MM.1S (cell line): Measurements from ENCODE around the gene TMIGD3.

ENCODE experiments used
- DNase-seq: peaks from one replicate; pipeline ENCODE4 v3.0.0-alpha.2; 2015
- H2AFZ ChIP-seq: fragments of 300-600 bp; sonication (generic); 2 replicates; pipeline ENCODE4 v1.6.0; 2016; ENCODE audit warnings: antibody characterized with exemption, low read length
- H3F3A ChIP-seq: fragments of 300-600 bp; sonication (generic); 2 replicates; pipeline ENCODE4 v1.6.1; 2016; ENCODE audit warnings: mild to moderate bottlenecking, antibody characterized with exemption, low read length, moderate library complexity, mixed read lengths; ENCODE audit not compliant: insufficient read depth
- H3K27ac ChIP-seq: fragments of 300-600 bp; sonication (generic); 2 replicates; pipeline ENCODE4 v1.5.1; 2016; ENCODE audit warnings: mild to moderate bottlenecking, low read length
- H3K27me3 ChIP-seq: fragments of 300-600 bp; sonication (generic); replicated peaks from 2 replicates; pipeline ENCODE4 v1.6.0; 2016; ENCODE audit warnings: low read length; ENCODE audit not compliant: insufficient read depth
- H3K36me3 ChIP-seq: fragments of 300-600 bp; sonication (generic); replicated peaks from 2 replicates; pipeline ENCODE4 v1.6.1; 2016; ENCODE audit warnings: mild to moderate bottlenecking, low read length, mixed read lengths; ENCODE audit not compliant: insufficient read depth
- H3K4me1 ChIP-seq: fragments of 300-600 bp; sonication (generic); 2 replicates; pipeline ENCODE4 v1.6.1; 2016; ENCODE audit warnings: low read length, mixed read lengths
- H3K4me2 ChIP-seq: fragments of 300-600 bp; sonication (generic); 2 replicates; pipeline ENCODE4 v1.6.0; 2016; ENCODE audit warnings: low read depth, low read length
- H3K4me3 ChIP-seq: fragments of 300-600 bp; sonication (generic); 2 replicates; pipeline ENCODE4 v1.5.1; 2016; ENCODE audit warnings: low read length, mixed read lengths
- H3K79me2 ChIP-seq: fragments of 300-600 bp; sonication (generic); 2 replicates; pipeline ENCODE4 v1.6.1; 2016; ENCODE audit warnings: mixed run types, low read length, mixed read lengths
- H3K9ac ChIP-seq: fragments of 300-600 bp; sonication (generic); 2 replicates; pipeline ENCODE4 v1.6.1; 2016; ENCODE audit warnings: low read length, mixed read lengths
- H3K9me2 ChIP-seq: fragments of 300-600 bp; sonication (generic); replicated peaks from 2 replicates; pipeline ENCODE4 v1.6.1; 2016; ENCODE audit warnings: mild to moderate bottlenecking, low read length, mixed read lengths; ENCODE audit not compliant: insufficient read depth
- H3K9me3 ChIP-seq: fragments of 300-600 bp; sonication (generic); replicated peaks from 2 replicates; pipeline ENCODE4 v1.6.1; 2016; ENCODE audit warnings: mild to moderate bottlenecking, low read length, mixed read lengths; ENCODE audit not compliant: insufficient read depth
- H4K20me1 ChIP-seq: fragments of 300-600 bp; sonication (generic); 2 replicates; pipeline ENCODE4 v1.6.1; 2016; ENCODE audit warnings: mild to moderate bottlenecking, low read length, moderate library complexity, mixed read lengths; ENCODE audit not compliant: insufficient read depth
- CTCF ChIP-seq: fragments of 300-600 bp; sonication (generic); IDR thresholded peaks from 2 replicates; pipeline ENCODE4 v1.5.1; 2016; ENCODE audit warnings: antibody characterized with exemption, low read length, mixed read lengths
- EZH2 ChIP-seq: fragments of 300-600 bp; sonication (generic); optimal IDR thresholded peaks from 2 replicates; pipeline ENCODE3; 2017; ENCODE audit warnings: low read depth, mild to moderate bottlenecking, antibody characterized with exemption, low read length, mixed read lengths
- EZH2phosphoT487 ChIP-seq: fragments of 300-600 bp; sonication (generic); IDR thresholded peaks from 2 replicates; pipeline ENCODE4 v1.6.1; 2018; ENCODE audit warnings: antibody characterized with exemption, low read length

Gene TMIGD3

DNA sequence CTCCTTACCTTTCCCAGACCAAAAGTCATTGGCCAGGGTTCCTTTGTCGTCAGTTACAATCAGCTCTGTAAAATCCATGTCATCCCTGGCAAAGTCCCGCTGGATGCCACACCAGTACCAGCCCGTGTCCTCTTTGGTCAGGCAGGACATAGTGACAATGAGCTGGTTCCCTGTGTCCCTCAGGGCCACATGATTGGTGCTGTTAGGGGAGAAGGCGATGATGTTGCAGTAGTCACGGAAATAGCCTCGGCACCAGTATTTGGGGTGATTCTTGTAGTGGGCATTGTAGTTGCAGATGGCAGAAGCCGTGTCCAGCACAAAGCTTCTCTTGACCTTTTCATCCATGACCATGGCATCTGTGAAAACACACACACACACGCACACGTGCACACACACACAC lies 14.8 kb downstream of the TMIGD3 start:
- Histone ChIP-seq H3K4me2 (no peak overlapping the region), H3K36me3 (no peaks in the 10 kb centered on the region), H3K9ac (no peak overlapping the region), H3K4me3 (no peak overlapping the region), H3K9me3 (no peaks in the 10 kb centered on the region), H3K9me2 (no peaks in the 10 kb centered on the region), H3K79me2 (no peaks in the 10 kb centered on the region), H3K4me1 (no peaks in the 10 kb centered on the region), H3K27ac (no peak overlapping the region), H3K27me3 (no peaks in the 10 kb centered on the region), H3F3A (no peaks in the 10 kb centered on the region), H4K20me1 (no peaks in the 10 kb centered on the region), H2AFZ (no peak overlapping the region)
- TF ChIP-seq EZH2phosphoT487, result no peak
- TF ChIP-seq EZH2, result no peak
- no peak for TF ChIP-seq CTCF
- DNase-seq, result no peak

DNA sequence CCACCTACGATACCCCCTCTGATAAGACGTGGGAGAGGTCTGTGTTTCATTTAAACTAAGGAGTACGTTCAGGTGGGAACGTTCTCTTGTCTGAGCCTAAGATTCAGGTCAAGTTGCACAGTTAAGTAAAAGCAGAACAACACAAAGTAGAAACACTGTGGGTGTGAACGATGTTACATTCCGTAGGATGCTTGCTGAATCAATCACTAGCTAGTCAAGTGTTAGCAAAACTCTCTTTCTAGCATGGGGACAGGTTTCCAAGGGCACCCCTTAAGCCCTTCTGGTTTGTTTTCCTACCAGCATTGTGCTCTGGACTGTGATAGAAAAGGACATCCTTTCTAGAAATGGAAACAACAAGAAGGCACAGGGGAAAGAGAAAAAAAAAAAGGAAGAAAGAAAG lies 16.3 kb downstream of the TMIGD3 start:
- TF ChIP-seq EZH2, result no peak
- TF ChIP-seq CTCF, result no peak
- TF ChIP-seq EZH2phosphoT487, result no peak
- H3F3A ChIP-seq, result no peaks in the 10 kb centered on the region
- H3K9ac ChIP-seq, result no peak overlapping the region

GRCh38 chr1:111486431-111486830 lies 17.0 kb downstream of the TMIGD3 start:
- Histone ChIP-seq H3K79me2 (no peaks in the 10 kb centered on the region), H3K27ac (no peak overlapping the region), H3K9ac (no peak overlapping the region), H3K9me2 (no peaks in the 10 kb centered on the region), H4K20me1 (no peaks in the 10 kb centered on the region), H3K9me3 (no peaks in the 10 kb centered on the region), H3K36me3 (no peaks in the 10 kb centered on the region), H3F3A (no peaks in the 10 kb centered on the region), H3K4me3 (no peak overlapping the region), H3K27me3 (no peaks in the 10 kb centered on the region), H3K4me1 (no peaks in the 10 kb centered on the region), H3K4me2 (no peak overlapping the region), H2AFZ (no peak overlapping the region)
- DNase-seq, result no peak
- TF ChIP-seq EZH2phosphoT487, result no peak
- no peak for TF ChIP-seq CTCF
- TF ChIP-seq EZH2, result no peak

More for the DNA sequence above, 16.3 kb downstream of the TMIGD3 start:
- Histone ChIP-seq H3K9me2 (no peaks in the 10 kb centered on the region), H3K27me3 (no peaks in the 10 kb centered on the region), H3K27ac (no peak overlapping the region), H3K9me3 (no peaks in the 10 kb centered on the region), H3K36me3 (no peaks in the 10 kb centered on the region), H3K4me1 (no peaks in the 10 kb centered on the region), H4K20me1 (no peaks in the 10 kb centered on the region), H2AFZ (no peak overlapping the region), H3K79me2 (no peaks in the 10 kb centered on the region), H3K4me3 (no peak overlapping the region), H3K4me2 (no peak overlapping the region)
- no peak for DNase-seq
